ENCODE measurements around the gene GTF2A1.
"Not testable (repeated sequence)": the region's sequence is repeated elsewhere in the genome, so short reads cannot be mapped to it uniquely, and the experiment has no call there.

GTF2A1 gene

DNA sequence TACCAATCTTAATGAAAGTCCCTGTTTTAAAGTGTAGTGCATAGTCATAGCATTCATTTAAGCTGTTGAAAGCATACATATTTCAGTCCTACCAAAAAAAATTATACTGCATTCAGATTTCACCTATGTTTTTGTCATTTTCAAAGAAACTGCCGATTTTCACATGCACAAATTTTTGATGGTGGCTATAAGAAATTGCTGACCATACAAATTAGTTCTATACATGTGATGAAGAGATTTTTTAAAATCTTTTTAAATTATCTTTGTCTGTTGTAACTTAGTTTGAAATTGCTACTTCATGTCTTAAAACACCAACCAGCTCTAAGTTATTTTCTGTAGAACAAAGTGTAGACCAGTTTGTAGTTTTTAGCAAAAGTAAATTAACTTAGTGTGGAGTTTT lies 3.5 kb upstream of the GTF2A1 start:
- no peak for DNase-seq

GRCh38 chr14:81223788-81224187 lies 3.0 kb upstream of the GTF2A1 start:
- not testable (repeated sequence) for DNase-seq

DNA sequence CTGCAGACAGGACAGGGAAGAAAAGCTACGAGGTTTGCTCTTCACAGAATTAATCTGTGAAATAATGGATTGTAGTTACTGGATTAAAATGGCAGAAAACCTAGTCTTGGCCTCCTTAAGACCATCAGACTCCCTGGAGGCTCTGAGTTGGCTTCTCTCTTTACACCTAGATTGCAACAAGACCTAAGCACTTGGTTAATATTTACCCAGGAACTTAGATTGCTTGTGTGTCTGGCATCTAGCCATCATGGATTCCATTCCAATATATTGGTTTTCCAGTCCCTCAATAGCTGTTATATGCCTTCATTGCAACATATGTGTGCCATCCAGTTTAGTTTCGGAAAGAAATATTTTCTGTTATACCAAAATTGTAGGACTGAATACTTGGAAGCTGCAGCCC lies 1.9 kb upstream of the GTF2A1 start:
- no peak for DNase-seq

DNA sequence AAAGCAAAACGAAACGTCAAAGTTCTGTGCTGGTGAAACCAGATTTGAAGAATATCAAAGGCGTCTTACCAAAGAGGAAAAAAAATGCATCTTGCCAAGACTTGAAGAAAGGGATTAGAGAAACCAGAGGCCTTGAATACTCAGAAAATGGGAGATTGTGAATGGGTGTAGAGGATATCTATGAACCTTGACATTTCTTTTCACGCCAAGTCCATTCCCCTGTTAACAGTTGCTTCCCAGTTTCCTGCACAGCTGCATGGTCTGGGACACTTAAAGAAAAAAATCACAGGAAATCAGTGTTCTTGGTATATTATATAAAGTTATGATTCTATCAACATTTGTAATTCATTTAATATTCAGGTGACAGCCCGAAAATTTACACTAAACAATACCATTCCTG lies 1.4 kb upstream of the GTF2A1 start:
- DNase-seq, result no peak

DNA sequence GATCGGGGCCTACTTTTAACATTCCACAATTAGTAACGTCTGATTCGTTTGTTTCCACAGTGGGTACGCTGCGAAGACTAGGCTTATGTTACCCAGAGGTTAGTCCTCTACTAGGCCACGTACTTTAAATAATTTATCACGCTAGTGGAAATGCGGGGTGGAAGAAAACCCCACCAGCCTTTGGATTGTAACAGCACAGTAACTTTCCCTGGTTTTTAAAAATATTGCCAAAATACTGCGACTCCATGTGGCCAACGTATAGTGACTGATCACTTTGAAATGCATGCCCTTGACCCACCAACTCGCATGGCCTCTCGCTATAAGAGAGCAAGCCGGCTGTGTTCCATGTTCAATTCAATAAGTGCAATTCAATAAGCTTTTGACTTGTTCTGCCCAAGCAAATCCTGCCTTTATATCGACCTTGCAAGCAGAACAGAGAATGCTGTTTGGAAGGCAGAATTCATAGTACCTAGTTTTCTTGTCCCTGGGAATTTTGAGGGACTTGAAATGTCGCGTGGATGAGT lies 882 bp upstream of the GTF2A1 start:
- no peak for DNase-seq

DNA sequence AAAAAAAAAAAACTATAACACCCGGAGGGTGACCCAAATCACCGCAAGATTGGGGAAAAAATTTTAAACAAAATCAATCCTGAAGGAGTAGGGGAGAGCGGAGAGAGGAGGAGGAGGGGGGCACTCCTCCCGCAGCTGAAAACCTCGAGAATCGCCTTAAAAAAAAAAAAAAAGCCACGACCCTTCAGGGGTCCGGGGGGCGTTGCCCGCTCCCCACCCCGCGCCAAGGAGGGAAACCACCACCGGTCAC lies 254 bp downstream of the GTF2A1 start:
- DNase-seq, result no peak

GRCh38 chr14:81219759-81220579 lies 790 bp downstream of the GTF2A1 start:
- peak; percentile 35 for DNase-seq

DNA sequence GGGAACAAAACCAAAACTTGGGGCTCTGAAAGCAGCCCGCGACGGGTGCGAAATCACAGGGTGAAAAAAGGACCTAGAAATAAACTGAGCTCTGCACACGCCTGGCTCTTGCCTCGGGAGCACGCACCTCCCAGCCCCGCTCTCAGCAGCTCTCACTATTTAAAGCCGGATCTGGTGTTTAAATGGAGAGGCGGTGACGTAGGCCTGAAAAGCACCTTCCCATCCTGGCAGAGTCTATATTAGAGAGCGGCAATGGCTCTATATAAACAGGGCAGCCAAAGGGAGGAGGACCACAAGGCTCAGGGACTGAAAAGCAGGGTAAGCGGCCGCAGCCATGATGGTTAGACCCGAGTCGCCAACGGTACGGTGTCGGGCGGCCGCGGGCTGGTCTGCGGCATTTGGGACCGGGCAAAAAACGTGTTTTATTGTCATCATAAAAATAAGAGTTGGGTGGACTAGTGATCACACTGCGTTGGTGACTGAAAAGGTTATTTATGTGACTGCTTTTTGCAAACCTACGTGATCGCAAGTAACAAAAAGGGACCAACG lies 1.5 kb downstream of the GTF2A1 start:
- DNase-seq, result peak; percentile 96

GRCh38 chr14:81211844-81212243 lies 8.9 kb downstream of the GTF2A1 start:
- DNase-seq, result peak; percentile 31

GRCh38 chr14:81209167-81209836 lies 11.5 kb downstream of the GTF2A1 start:
- peak; percentile 47 for DNase-seq

DNA sequence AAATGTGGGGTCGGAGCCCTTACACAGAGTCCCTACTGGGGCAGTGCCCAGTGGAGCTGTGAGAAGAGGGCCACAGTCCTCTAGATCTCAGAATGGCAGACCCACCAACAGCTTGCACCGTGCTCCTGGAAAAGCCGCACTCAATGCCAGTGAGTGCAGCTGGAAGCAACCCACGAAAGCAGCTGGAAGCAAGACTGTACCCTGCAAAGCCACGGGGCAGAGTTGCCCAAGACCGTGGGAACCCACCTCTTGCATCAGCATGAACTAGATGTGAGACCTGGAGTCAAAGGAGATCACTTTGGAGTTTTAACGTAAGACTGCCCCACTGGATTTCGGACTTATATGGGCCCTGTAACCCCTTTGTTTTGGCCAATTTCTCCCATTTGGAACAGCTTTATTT lies 12.3 kb downstream of the GTF2A1 start:
- DNase-seq, result no peak

- no peak for DNase-seq
These were observed 14.6 kb downstream of the GTF2A1 start for GRCh38 chr14:81206115-81206514.

DNA sequence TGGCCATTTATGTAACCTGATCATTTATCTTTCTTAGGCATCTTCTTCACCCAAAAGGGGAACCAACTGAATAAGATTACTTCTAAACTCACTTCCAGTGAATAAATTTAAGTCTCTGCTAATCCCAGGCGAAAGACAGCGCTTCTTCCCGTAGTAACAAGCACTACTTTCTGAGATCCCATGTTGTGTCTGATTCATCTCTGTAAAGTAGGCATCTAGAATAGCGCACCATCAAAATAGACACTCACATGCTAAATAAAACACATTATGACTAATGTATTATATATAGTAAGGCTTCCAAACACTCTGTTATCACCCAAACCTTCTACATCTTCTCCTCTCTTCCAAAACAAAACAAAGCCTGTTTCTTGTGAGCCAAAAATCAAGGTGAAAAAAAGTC lies 15.1 kb downstream of the GTF2A1 start:
- DNase-seq, result no peak

- no peak for DNase-seq
These were observed 20.7 kb downstream of the GTF2A1 start for GRCh38 chr14:81200054-81200453.

DNA sequence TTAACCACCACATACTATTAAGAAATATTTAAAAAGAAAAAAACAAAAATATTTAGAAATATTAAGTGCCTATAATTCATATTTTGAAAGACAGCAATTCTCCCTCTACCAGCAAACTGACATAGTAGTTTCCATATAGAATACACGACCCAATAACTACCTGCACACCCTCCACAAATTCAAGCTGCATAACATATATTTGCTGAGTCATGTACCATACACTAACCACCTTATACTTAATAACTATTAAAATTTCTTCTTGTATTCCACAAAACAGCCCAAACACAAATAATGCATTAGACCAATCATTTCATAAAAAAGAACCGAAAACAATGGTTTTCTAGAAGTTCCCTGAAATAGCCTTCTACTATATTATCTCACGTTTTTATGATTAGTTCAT lies 21.7 kb downstream of the GTF2A1 start:
- DNase-seq, result no peak

GRCh38 chr14:81198651-81199050 lies 22.1 kb downstream of the GTF2A1 start:
- DNase-seq, result no peak

GRCh38 chr14:81193924-81194633 lies 26.7 kb downstream of the GTF2A1 start:
- DNase-seq, result no peak

DNA sequence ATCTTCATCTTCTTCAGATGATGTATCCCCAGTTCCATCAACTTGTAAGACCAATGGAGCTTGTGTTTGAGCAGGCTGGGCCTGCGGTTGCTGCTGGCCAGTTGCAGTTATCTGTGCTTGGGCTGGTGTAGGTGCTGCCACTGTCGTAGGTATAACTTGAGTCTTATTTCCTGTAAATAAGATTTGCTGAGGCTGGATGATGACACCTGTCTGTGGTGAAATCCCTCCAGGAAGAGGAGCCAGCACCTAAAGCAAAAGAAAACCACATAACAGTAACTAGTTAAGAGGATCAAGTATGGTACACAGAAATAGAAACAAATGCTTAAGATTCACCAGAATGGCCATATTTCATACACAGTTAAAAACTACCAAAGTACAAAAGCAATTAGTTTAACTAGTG lies 28.2 kb downstream of the GTF2A1 start:
- no peak for DNase-seq

- DNase-seq, result no peak
These were observed 32.8 kb downstream of the GTF2A1 start for GRCh38 chr14:81187832-81188522.

DNA sequence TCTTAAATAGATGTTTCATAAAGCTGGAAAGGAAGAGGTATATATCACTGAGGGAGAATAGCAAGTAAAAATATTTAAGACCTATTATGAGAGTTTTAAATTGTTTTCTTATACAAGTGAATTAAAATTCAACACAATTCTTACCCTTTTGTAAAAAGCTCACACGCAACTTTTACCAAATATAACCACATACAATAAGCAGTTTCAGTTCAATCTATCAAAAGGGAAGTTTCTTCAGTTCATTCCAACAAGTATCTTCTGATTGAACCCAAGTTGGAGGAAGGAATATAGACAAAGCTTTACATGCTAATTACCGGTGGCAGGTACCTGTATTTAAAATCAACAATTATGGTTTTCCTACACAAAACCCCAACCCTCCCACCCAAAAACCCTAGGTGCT lies 41.1 kb downstream of the GTF2A1 start:
- DNase-seq, result no peak

GRCh38 chr14:81178063-81178462 lies 42.7 kb downstream of the GTF2A1 start:
- no peak for DNase-seq

DNA sequence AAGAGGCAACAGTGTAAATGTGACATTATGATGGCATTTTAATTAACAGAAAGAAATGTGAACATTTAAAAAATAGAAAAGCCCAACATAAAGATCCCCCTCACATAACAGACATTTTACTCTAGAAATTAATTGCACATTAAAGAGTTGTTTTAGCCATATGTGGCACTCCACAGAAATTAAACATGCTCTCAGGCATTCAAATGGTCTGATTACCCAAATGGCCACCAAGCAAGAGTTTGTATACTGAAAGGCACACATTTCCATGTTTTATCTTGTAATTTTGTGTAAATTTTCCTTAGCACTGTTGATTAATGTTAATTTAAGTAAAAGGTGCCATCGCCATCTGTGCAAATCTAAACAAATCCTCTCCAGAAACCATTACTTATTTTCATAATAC lies 43.5 kb downstream of the GTF2A1 start:
- DNase-seq, result no peak

DNA sequence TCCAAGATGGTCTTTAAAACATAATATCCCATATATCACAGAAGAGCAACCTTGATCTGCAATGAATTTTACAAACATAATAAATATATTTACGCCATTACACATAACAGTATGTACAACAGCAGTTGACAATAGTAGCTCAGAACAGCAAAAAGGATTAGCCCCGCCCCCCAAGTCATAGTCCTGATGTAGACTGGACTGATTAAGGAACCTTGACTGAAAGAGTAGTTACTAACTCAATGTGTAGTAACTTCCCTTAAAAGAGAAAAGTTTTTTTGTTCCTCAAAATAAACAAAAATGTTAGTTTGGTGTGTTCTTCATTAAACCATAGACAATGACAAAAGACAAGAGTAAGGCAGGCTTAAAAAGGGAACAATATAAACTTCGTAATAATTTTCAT lies 44.5 kb downstream of the GTF2A1 start:
- peak; percentile 43 for DNase-seq
